ENCODE measurements around the gene ECI2.

DNA sequence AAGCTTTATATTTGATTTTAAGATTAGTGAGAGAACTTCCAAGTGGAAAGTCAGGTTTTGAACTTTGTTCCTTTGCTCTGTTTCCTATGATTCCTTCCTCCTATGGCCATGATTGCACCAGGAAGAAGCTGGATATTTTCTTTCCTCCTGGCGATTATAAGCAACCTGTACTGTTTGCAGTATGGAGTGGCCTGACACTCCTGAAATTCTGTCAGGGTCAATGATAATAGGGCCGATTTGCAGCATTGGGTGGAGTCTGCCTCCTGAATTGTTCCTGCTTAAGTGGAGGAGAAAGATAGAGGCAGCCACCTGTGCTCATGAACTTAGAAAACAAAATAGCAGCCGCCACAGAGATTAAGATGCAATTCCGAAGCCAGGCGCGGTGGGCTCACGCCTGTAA is 46.7 kb downstream of the ECI2 start:
- no peak for TF ChIP-seq POLR2A (IDR thresholded peaks at IDR 0.05)
- TF ChIP-seq, protein P1, sequence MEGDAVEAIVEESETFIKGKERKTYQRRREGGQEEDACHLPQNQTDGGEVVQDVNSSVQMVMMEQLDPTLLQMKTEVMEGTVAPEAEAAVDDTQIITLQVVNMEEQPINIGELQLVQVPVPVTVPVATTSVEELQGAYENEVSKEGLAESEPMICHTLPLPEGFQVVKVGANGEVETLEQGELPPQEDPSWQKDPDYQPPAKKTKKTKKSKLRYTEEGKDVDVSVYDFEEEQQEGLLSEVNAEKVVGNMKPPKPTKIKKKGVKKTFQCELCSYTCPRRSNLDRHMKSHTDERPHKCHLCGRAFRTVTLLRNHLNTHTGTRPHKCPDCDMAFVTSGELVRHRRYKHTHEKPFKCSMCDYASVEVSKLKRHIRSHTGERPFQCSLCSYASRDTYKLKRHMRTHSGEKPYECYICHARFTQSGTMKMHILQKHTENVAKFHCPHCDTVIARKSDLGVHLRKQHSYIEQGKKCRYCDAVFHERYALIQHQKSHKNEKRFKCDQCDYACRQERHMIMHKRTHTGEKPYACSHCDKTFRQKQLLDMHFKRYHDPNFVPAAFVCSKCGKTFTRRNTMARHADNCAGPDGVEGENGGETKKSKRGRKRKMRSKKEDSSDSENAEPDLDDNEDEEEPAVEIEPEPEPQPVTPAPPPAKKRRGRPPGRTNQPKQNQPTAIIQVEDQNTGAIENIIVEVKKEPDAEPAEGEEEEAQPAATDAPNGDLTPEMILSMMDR (IDR thresholded peaks at IDR 0.05) = no peak

Measured in heart left ventricle (tissue), 13 donors.